22Rv1 (cell line): ENCODE measurements around the gene TMEM120A.

Experiments used
- ZFX ChIP-seq: fragments of 450-650 bp; IDR thresholded peaks from 2 replicates; pipeline ENCODE4 v1.6.1; 2017; ENCODE audit warnings: antibody characterized with exemption, borderline replicate concordance
- TF ChIP-seq, protein P1 (sequence below): fragments of 450-650 bp; IDR thresholded peaks from 2 replicates; pipeline ENCODE4 v1.5.1; 2017; ENCODE audit warnings: mild to moderate bottlenecking

DNA sequence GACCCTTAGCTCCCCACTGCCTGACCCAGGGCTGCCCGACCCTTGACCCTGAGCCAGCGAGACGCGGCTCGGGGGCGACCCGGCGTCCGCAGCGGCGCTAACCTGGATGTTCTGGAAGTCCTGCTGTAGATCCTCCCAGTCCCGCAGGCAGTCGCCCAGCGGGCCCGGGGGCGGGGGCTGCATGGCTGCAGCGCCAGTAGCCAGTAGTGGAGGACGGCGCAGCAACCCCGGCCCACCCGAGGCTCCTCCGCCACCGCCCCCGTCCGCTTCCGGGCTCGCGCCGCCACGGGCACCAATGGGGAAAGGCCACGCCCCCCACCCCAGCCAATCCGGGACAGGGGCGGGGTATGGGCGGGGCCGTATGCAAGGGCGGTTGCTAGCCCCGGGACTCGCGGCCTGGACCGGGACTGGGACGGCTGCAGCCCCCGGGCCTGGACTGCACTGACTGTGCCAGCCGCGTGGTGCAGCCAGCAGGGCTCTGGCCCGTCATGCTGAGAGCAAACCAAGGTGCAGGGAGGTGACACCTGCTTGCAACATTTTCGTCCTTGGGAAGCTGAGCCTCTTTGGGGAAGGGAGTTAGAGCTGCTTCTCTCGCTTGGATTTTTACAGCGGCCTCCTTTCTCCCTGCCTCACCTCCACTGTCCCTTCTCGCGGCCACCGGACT, at the start of gene TMEM120A:
- TF ChIP-seq, protein P1, sequence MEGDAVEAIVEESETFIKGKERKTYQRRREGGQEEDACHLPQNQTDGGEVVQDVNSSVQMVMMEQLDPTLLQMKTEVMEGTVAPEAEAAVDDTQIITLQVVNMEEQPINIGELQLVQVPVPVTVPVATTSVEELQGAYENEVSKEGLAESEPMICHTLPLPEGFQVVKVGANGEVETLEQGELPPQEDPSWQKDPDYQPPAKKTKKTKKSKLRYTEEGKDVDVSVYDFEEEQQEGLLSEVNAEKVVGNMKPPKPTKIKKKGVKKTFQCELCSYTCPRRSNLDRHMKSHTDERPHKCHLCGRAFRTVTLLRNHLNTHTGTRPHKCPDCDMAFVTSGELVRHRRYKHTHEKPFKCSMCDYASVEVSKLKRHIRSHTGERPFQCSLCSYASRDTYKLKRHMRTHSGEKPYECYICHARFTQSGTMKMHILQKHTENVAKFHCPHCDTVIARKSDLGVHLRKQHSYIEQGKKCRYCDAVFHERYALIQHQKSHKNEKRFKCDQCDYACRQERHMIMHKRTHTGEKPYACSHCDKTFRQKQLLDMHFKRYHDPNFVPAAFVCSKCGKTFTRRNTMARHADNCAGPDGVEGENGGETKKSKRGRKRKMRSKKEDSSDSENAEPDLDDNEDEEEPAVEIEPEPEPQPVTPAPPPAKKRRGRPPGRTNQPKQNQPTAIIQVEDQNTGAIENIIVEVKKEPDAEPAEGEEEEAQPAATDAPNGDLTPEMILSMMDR: peak; percentile 61
- TF ChIP-seq ZFX: no peak
